Measurements from ENCODE around the gene TSKU.

- TF ChIP-seq POLR2A (IDR thresholded peaks at IDR 0.05) (no peak), CTCF (IDR thresholded peaks at IDR 0.05) (no peak)
Measured at GRCh38 chr11:76823481-76824028, 40.4 kb downstream of the TSKU start.
